Endodermal cell (in vitro differentiated cells): ENCODE measurements around the gene EPHA6. TPM values are rescaled to one million over a fixed set of nuclear protein-coding genes. Genes with fewer than 3 reads are reported as not detected.

Source experiments
- DNase-seq: peaks from one replicate; pipeline ENCODE4 v3.0.0-alpha.2; 2017
- H3K27ac ChIP-seq: 2 replicates; pipeline ENCODE4 v1.5.1; 2013; ENCODE audit warnings: mild to moderate bottlenecking, low read depth, low read length, moderate library complexity
- H3K27me3 ChIP-seq: 2 replicates; pipeline ENCODE4 v1.6.1; 2013; ENCODE audit warnings: mild to moderate bottlenecking, low read length, moderate library complexity; ENCODE audit not compliant: insufficient read depth, control insufficient read depth, poor library complexity, severe bottlenecking
- H3K36me3 ChIP-seq: 2 replicates; pipeline ENCODE4 v1.7.0; 2013; ENCODE audit warnings: mild to moderate bottlenecking, low read length, moderate library complexity; ENCODE audit not compliant: control insufficient read depth, insufficient read depth
- H3K4me1 ChIP-seq: one replicate; pipeline ENCODE4 v1.7.0; 2013; ENCODE audit warnings: low read length; ENCODE audit not compliant: control insufficient read depth, insufficient read depth
- H3K4me3 ChIP-seq: 2 replicates; pipeline ENCODE4 v1.5.1; 2013; ENCODE audit warnings: mild to moderate bottlenecking, low read length, moderate library complexity
- H3K9ac ChIP-seq: 2 replicates; pipeline ENCODE4 v1.6.1; 2013; ENCODE audit warnings: mild to moderate bottlenecking, low read length, moderate library complexity; ENCODE audit not compliant: poor library complexity, severe bottlenecking; ENCODE audit errors: extremely low read depth
- H3K9me3 ChIP-seq: 2 replicates; pipeline ENCODE4 v1.6.1; 2013; ENCODE audit warnings: mild to moderate bottlenecking, low read length, moderate library complexity; ENCODE audit not compliant: control insufficient read depth
- H3K27ac Mint-ChIP-seq: 2 replicates; pipeline ENCODE4 v1.8.0; 2020; ENCODE audit warnings: mixed read lengths
- H3K27me3 Mint-ChIP-seq: 2 replicates; pipeline ENCODE4 v1.8.0; 2021; ENCODE audit warnings: mild to moderate bottlenecking, mixed read lengths; ENCODE audit not compliant: insufficient read depth
- H3K36me3 Mint-ChIP-seq: 2 replicates; pipeline ENCODE4 v1.8.0; 2020; ENCODE audit warnings: low read depth, mixed read lengths
- H3K4me1 Mint-ChIP-seq: 2 replicates; pipeline ENCODE4 v1.8.0; 2020; ENCODE audit warnings: mixed read lengths
- H3K4me3 Mint-ChIP-seq: 2 replicates; pipeline ENCODE4 v1.8.0; 2020; ENCODE audit warnings: mild to moderate bottlenecking, moderate library complexity, mixed read lengths
- H3K9me3 Mint-ChIP-seq: 2 replicates; pipeline ENCODE4 v1.8.0; 2020; ENCODE audit warnings: mild to moderate bottlenecking, mixed read lengths
- CTCF ChIP-seq: fragments of 200-600 bp; sonication (generic); conservative IDR thresholded peaks from 2 replicates; pipeline ENCODE4 v1.5.0; 2021; ENCODE audit warnings: antibody characterized with exemption, mild to moderate bottlenecking
- WGBS, 2 experiments: methylation state at CpG; one replicate each; pipeline versions ENCODE4 v1.1.5 to v1.1.7; 2013; ENCODE audit warnings: missing lambda C conversion rate in 2 of 2, mixed read lengths in 1 of 2; ENCODE audit not compliant: insufficient coverage in 1 of 2, insufficient read length in 1 of 2; 5-methylcytosine and 5-hydroxymethylcytosine counted together
- total RNA-seq, 2 donors: library from RNA; stranded (reverse); fragmentation: NEBNext Ultra II Directional in 1 of 2; extraction: Animal tissue kit (Norgen Biotek cat#: 25700) in 1 of 2; gene quantifications; 2 replicates in 1 of 2; 3 replicates in 1 of 2; pipeline ENCODE4 v1.2.1, GENCODE V29; 2021

Gene EPHA6
- total RNA-seq, 2 donors from 2014 or later, result 4.6 to 12.2 TPM

GRCh38 chr3:97057365-97057764 is 243.0 kb downstream of the EPHA6 start:
- Mint-ChIP-seq H3K4me1 (peaks cover 3% of the 10 kb centered on the region), H3K27me3 (no peaks in the 10 kb centered on the region), H3K9me3 (peaks cover 2% of the 10 kb centered on the region), H3K27ac (no peak overlapping the region), H3K36me3 (no peaks in the 10 kb centered on the region), H3K4me3 (no peak overlapping the region)
- Histone ChIP-seq H3K4me1 (no peaks in the 10 kb centered on the region), H3K9me3 (no peaks in the 10 kb centered on the region), H3K36me3 (no peaks in the 10 kb centered on the region), H3K27ac (no peak overlapping the region), H3K27me3 (no peaks in the 10 kb centered on the region), H3K9ac (no peak overlapping the region), H3K4me3 (no peak overlapping the region)
- 95% methylated on average over 3 of the region's 3 CpGs; no CpG with 5 or more reads in 1 of the 2 experiments for WGBS, 2 experiments
- DNase-seq, result no peak
- no peak for TF ChIP-seq CTCF

- Histone ChIP-seq H3K4me3 (no peak overlapping the region), H3K27me3 (no peaks in the 10 kb centered on the region), H3K9me3 (no peaks in the 10 kb centered on the region), H3K27ac (no peak overlapping the region), H3K36me3 (no peaks in the 10 kb centered on the region), H3K9ac (no peak overlapping the region), H3K4me1 (no peaks in the 10 kb centered on the region)
- peaks cover 7% of the 10 kb centered on the region for H3K9me3 Mint-ChIP-seq
- no peak overlapping the region for H3K4me3 Mint-ChIP-seq
- no peak overlapping the region for H3K27ac Mint-ChIP-seq
- 100% methylated on average over 1 of the region's 1 CpG; no CpG with 5 or more reads in 1 of the 2 experiments for WGBS, 2 experiments
- no peaks in the 10 kb centered on the region for H3K36me3 Mint-ChIP-seq
- no peaks in the 10 kb centered on the region for H3K4me1 Mint-ChIP-seq
- no peaks in the 10 kb centered on the region for H3K27me3 Mint-ChIP-seq
- DNase-seq, result no peak
- no peak for TF ChIP-seq CTCF
These were observed 244.8 kb downstream of the EPHA6 start for GRCh38 chr3:97059168-97059567.

- no peak for TF ChIP-seq CTCF
- H3K4me1 ChIP-seq, result no peaks in the 10 kb centered on the region
- no peaks in the 10 kb centered on the region for H3K27me3 ChIP-seq
- Mint-ChIP-seq H3K4me3 (no peak overlapping the region), H3K4me1 (peaks cover 6% of the 10 kb centered on the region), H3K27ac (no peak overlapping the region), H3K27me3 (no peaks in the 10 kb centered on the region), H3K36me3 (no peaks in the 10 kb centered on the region), H3K9me3 (peaks cover 4% of the 10 kb centered on the region)
- no peaks in the 10 kb centered on the region for H3K9me3 ChIP-seq
- H3K4me3 ChIP-seq, result no peak overlapping the region
- no peak overlapping the region for H3K9ac ChIP-seq
- DNase-seq, result no peak
- H3K27ac ChIP-seq, result no peak overlapping the region
- WGBS, 2 experiments, result 92% methylated on average over 1 of the region's 1 CpG; no CpG with 5 or more reads in 1 of the 2 experiments
- H3K36me3 ChIP-seq, result no peaks in the 10 kb centered on the region
These were observed 252.1 kb downstream of the EPHA6 start for GRCh38 chr3:97066531-97066930.
